Mucosa of stomach (tissue), 1 donor: ENCODE measurements around the gene ZNF394.
"Not testable (repeated sequence)": the region's sequence is repeated elsewhere in the genome, so short reads cannot be mapped to it uniquely, and the experiment has no call there.

Experiments
- H3K27me3 ChIP-seq: one replicate; pipeline ENCODE4 v1.7.0; 2013; ENCODE audit warnings: mild to moderate bottlenecking, low read length; ENCODE audit not compliant: control insufficient read depth, insufficient read depth
- H3K36me3 ChIP-seq: one replicate; pipeline ENCODE4 v1.7.0; 2013; ENCODE audit warnings: low read length; ENCODE audit not compliant: control insufficient read depth, insufficient read depth
- H3K4me1 ChIP-seq: one replicate; pipeline ENCODE4 v1.7.0; 2013; ENCODE audit warnings: mild to moderate bottlenecking, low read length; ENCODE audit not compliant: control insufficient read depth, insufficient read depth
- H3K4me3 ChIP-seq: one replicate; pipeline ENCODE4 v1.7.0; 2013; ENCODE audit warnings: low read length
- H3K9ac ChIP-seq: one replicate; pipeline ENCODE4 v1.7.0; 2013; ENCODE audit warnings: mild to moderate bottlenecking, low read length, moderate library complexity
- H3K9me3 ChIP-seq: one replicate; pipeline ENCODE4 v1.7.0; 2013; ENCODE audit warnings: mild to moderate bottlenecking, low read length, moderate library complexity; ENCODE audit not compliant: control insufficient read depth
- donor health status: Pancreatic carcinoma.

Gene ZNF394

DNA sequence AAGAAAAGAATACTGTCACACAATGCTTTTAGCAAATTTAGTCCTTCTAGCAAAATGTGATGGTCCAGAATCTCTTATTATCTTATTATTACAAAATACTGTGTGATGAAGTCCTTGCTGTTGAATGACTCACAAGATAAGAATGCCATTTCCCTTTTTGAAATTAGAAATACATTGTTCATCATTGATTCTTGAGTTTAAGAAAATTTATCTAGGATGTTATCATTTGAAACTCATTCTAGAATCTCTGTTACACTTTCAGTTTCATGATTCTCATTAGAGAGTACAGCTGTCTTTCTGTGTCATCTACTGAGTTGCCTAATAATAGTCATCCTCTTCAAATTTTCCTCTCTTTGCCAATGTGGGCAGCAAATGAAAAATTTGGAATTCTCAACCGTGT lies 14.0 kb upstream of the ZNF394 start:
- Histone ChIP-seq H3K9me3 (no peaks in the 10 kb centered on the region), H3K27me3 (no peaks in the 10 kb centered on the region), H3K36me3 (no peaks in the 10 kb centered on the region)

DNA sequence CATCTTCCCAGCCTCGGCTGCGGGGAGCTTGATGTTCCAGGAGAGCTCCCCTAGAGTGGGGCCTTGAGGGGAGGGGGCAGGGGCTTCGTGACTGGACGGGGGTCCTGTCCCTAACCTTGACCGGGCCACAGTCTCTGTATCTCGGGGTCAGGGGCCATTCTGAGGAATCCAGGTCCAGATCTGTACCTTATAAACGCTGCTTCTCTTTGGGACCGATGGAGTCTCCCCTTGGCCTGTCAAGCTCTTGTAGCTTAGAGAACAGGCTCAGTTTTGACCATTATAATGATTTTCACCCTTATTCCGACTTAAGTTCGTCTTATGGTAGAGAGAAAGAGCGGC lies 5.2 kb upstream of the ZNF394 start:
- peak overlapping the region; percentile 90 for H3K9ac ChIP-seq
- no peaks in the 10 kb centered on the region for H3K36me3 ChIP-seq
- no peaks in the 10 kb centered on the region for H3K9me3 ChIP-seq
- H3K4me3 ChIP-seq = peak overlapping the region; percentile 92
- H3K4me1 ChIP-seq = peaks cover 8% of the 10 kb centered on the region
- no peaks in the 10 kb centered on the region for H3K27me3 ChIP-seq

More for the DNA sequence above, 14.0 kb upstream of the ZNF394 start:
- Histone ChIP-seq H3K9ac (no peak overlapping the region), H3K4me3 (no peak overlapping the region), H3K4me1 (no peaks in the 10 kb centered on the region)

DNA sequence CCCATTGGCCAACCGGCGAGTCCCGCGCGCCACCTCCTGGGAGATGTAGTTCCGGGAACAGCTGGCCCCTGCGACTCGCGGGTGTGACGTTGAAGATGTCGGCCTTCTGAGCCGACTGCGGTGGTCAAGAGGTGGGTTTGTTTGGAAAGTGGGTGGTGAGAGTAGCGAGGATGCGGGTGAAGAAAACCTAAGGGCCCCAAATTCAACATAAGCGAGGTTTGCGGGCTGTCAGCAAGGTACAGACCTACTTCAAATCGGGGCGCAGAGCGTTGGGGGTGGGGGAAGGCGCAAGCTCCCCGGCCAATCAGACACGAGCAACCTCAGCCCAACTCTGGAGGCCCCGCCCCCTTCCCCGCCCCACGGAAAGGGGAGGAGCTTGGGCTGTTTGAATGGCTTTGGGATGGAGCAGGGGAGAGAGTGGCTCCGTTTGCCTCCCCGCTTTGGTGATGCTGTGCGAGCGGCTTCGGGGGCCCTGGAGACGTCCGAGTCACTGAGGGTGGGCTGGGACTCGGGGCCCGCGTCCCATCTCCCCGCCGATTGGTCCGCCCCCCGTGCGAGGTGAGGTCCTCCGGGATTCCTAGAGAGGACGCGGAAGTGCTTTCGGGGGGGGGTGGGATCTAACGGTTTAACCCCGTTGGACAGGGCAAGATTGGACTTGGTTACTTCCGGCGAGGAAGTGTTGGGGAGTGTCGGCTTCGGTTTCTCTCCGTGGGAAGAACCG lies 4.7 kb upstream of the ZNF394 start, which contains the start of gene ZKSCAN5:
Gene ZKSCAN5 (plus strand): TSS at position 60 of the 721 bp plus-strand sequence. CDS start 1,383 bp downstream, outside the sequence.
- peaks cover 8% of the 10 kb centered on the region for H3K4me1 ChIP-seq
- no peaks in the 10 kb centered on the region for H3K27me3 ChIP-seq
- H3K9ac ChIP-seq = peak within 1 kb of the TSS; percentile 90
- peak within 1 kb of the TSS; percentile 92 for H3K4me3 ChIP-seq
- H3K9me3 ChIP-seq = no peaks in the 10 kb centered on the region
- no peaks in the 10 kb centered on the region for H3K36me3 ChIP-seq

DNA sequence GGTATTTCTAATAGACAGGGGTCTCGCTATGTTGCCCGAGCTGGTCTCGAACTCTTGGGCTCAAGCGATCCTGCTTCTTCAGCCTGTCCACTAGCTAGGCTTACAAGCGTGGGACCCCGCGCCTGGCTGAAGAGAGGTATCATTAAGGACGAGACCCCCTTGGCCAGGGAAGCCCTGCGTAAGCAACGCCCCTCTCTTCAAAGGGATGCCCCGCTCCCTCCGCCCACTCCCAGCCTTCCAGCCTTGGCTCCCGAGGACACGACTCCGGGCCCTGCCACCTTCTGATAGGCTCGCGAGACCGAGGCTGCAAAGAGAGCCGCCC lies 4.2 kb upstream of the ZNF394 start:
- no peaks in the 10 kb centered on the region for H3K27me3 ChIP-seq
- no peaks in the 10 kb centered on the region for H3K9me3 ChIP-seq
- H3K36me3 ChIP-seq = no peaks in the 10 kb centered on the region
- peak overlapping the region; percentile 92 for H3K4me3 ChIP-seq
- peaks cover 8% of the 10 kb centered on the region for H3K4me1 ChIP-seq
- H3K9ac ChIP-seq = peak overlapping the region; percentile 90

DNA sequence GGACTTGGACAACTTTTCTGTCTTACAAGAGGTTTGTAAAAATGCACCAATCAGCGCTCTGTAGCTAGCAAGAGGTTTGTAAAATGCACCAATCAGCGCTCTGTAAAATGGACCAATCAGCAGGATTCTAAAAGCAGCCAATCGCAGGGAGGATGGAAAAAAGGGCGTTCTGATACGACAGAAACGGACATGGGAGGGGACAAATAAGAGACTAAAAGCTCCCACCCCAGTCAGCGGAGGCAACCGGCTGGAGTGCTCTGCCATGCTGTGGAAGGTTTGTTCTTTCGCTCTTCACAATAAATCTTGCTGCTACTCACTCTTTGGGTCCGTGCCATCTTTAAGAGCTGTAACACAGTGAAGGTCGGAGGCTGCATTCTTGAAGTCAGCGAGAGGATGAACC lies 1.2 kb upstream of the ZNF394 start:
- not testable (repeated sequence) for H3K9me3 ChIP-seq, H3K36me3 ChIP-seq, H3K27me3 ChIP-seq, H3K4me3 ChIP-seq, H3K9ac ChIP-seq
- peaks cover 20% of the 10 kb centered on the region for H3K4me1 ChIP-seq

DNA sequence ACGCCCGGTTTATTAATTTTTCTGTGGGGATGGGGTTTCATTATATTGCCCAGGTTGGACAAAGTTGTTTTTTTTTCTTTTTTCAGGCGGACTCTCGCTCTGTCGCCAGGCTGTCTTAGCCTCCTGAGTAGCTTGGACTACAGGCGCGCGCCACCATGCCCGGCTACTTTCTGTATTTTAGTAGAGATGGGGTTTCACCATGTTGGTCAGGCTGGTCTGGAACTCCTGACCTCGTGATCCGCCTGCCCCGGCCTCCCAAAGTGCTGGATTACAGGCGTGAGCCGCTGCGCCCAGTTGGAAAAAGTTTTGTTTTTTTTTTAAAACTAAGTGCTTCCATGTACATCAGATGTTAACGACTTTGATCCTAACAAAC lies 542 bp upstream of the ZNF394 start:
- Histone ChIP-seq H3K4me1 (peaks cover 14% of the 10 kb centered on the region), H3K9me3 (no peaks in the 10 kb centered on the region), H3K9ac (peak overlapping the region; percentile 93), H3K4me3 (peak overlapping the region; percentile 97), H3K36me3 (peaks cover 4% of the 10 kb centered on the region), H3K27me3 (no peaks in the 10 kb centered on the region)

DNA sequence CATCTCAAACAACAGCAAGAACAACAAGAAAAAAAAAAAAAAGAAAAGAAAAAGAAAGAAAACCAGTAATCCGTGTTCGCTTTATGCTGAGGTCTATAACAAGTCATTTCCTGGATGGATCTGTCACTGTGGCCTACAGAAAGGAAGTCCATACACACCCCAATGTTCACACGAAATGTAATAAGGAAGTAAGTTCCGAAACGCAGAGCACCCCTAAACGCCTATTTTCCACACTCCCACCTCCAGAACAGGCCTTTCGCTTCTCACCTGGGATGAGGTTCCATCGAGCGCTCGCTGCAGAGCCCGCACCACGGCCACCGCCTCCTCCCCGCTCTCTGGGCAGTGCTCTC lies 735 bp downstream of the ZNF394 start:
- H3K36me3 ChIP-seq = peaks cover 5% of the 10 kb centered on the region
- peak overlapping the region; percentile 93 for H3K9ac ChIP-seq
- peak overlapping the region; percentile 97 for H3K4me3 ChIP-seq
- H3K4me1 ChIP-seq = peaks cover 14% of the 10 kb centered on the region
- H3K9me3 ChIP-seq = no peaks in the 10 kb centered on the region
- H3K27me3 ChIP-seq = no peaks in the 10 kb centered on the region

DNA sequence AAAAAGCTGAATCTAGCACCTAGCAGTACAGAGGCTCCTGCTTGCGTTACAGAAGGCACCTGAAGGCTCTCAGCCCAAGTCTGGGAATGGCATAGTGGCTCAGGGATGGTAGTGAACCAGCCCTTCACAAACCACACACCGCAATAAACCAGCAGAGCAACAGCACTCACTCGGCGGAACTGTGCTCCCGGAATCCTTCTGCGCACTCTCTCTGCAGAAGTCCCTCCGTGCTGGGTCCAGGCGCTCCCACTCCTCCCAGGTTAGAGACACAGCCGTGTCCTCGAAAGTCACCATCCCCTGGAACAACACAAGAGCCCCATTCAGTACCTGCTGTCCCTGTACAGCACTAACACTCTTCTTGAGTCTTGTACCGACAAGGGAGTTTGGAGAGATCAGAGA lies 1.5 kb downstream of the ZNF394 start:
- Histone ChIP-seq H3K4me3 (peak overlapping the region; percentile 97), H3K4me1 (peaks cover 14% of the 10 kb centered on the region), H3K9ac (peak overlapping the region; percentile 93), H3K27me3 (no peaks in the 10 kb centered on the region), H3K36me3 (peaks cover 13% of the 10 kb centered on the region), H3K9me3 (peaks cover 6% of the 10 kb centered on the region)

DNA sequence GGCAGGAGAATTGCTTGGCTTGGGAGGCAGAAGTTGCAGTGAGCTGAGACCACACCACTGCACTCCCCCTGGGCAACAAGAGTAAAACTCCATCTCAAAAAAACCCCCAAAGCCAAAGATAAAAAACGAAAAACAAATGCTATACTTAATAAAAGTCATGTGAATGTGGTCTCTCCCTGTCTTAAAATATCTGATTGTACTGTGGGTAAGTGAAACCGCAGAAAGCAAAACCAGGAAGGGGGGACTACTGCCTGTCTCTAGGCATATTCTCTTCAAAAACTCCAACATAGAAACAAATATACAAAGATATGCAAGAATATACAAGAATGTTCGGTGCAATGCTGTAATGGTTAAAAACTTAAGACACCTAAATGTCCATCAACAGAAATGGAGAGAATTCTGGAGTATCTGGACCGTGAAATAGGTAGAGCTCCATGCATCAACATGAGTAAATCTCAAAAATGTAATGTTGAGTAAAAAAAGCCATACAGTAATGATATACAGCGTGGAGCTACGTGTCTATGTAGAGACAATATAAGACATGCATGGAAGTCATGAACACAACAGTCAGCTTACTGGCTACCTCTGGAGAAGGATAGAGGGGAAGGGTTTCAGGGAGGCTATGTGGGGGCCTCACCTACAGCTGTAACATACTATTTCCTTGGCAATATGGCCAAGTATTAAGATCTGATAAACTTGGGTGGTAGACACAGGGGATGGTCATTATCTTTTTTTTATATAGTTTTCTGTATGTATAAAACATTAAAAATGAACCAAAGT lies 2.1 kb downstream of the ZNF394 start:
- peaks cover 6% of the 10 kb centered on the region for H3K9me3 ChIP-seq
- H3K36me3 ChIP-seq = peaks cover 14% of the 10 kb centered on the region
- peak overlapping the region; percentile 93 for H3K9ac ChIP-seq
- no peak overlapping the region for H3K4me3 ChIP-seq
- H3K27me3 ChIP-seq = no peaks in the 10 kb centered on the region
- H3K4me1 ChIP-seq = peaks cover 14% of the 10 kb centered on the region

DNA sequence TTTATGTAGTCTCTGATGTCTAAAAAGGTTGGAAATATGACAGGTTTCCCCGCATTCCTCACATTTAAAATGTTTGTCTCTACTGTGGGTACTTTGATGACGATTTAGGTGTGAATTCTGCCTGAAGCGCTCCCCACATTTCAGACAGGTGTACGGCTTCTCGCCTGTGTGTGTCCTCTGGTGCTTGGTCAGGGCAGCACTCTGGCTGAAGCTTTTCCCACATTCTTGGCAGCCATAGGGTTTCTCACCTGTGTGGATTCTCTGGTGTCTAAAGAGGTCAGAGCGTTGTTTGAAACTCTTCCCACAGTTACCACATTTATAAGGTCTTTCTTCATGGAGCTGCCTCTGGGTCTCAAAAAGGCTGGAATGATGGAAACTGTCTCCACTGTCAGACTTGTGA lies 6.3 kb downstream of the ZNF394 start:
- Histone ChIP-seq H3K4me1 (peaks cover 14% of the 10 kb centered on the region), H3K9ac (no peak overlapping the region), H3K36me3 (peaks cover 14% of the 10 kb centered on the region), H3K4me3 (peak overlapping the region; percentile 5), H3K9me3 (peaks cover 6% of the 10 kb centered on the region), H3K27me3 (no peaks in the 10 kb centered on the region)

DNA sequence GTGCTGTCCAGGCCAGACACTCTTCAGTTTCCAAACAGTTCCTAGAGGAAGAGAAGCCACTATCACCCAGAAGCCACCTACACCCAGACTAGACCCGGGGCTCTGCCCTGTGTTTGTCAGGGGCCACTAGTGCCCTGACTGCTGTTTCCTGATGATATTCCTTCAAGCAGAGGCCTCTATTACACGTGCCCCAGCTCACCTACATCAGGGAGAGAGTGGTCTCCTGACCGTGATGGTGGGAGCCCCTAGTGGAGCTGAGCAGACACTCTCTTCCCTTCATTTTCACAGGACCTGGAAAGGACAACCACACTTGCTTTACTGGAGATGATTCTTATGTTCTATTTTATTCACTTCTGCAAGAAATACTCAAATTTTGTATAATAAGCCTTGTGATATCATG lies 9.2 kb downstream of the ZNF394 start:
- Histone ChIP-seq H3K9ac (no peak overlapping the region), H3K36me3 (peaks cover 10% of the 10 kb centered on the region), H3K4me3 (no peak overlapping the region), H3K27me3 (no peaks in the 10 kb centered on the region), H3K9me3 (peaks cover 6% of the 10 kb centered on the region), H3K4me1 (no peaks in the 10 kb centered on the region)

DNA sequence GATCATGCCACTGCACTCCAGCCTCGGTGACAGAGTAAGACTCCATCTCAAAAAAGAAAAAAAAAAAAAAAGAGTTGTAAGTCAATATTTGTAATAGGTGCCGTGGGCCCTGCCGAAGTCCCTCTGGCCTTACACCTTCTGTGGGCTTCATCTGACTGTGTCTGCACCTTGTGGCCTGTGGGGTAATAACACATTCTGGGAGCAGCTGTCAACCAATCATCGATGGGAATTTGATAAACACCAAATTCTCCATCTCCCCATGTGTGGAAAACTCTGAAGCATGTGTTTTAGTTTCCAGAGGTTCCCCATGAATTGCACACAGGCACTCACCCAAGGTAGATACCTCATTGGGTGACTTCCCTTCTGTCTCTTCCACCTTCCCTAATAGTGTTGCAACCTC lies 10.8 kb downstream of the ZNF394 start:
- H3K9ac ChIP-seq = no peak overlapping the region
- H3K36me3 ChIP-seq = peaks cover 8% of the 10 kb centered on the region
- H3K4me3 ChIP-seq = no peak overlapping the region
- peaks cover 6% of the 10 kb centered on the region for H3K9me3 ChIP-seq
- H3K27me3 ChIP-seq = no peaks in the 10 kb centered on the region
- H3K4me1 ChIP-seq = no peaks in the 10 kb centered on the region
